Skeletal muscle satellite cell (primary cell): ENCODE data around the gene FBXL17.

Source experiments
- H3K27me3 ChIP-seq: 2 replicates; pipeline ENCODE4 v1.7.0; 2013; ENCODE audit warnings: low read length; ENCODE audit not compliant: control insufficient read depth, insufficient read depth
- H3K36me3 ChIP-seq: 2 replicates; pipeline ENCODE4 v1.7.0; 2013; ENCODE audit warnings: mild to moderate bottlenecking, control low read depth, low read length; ENCODE audit not compliant: insufficient read depth
- H3K4me1 ChIP-seq: 2 replicates; pipeline ENCODE4 v1.7.0; 2013; ENCODE audit warnings: low read length; ENCODE audit not compliant: control insufficient read depth, insufficient read depth
- H3K4me2 ChIP-seq: 2 replicates; pipeline ENCODE4 v1.7.0; 2013; ENCODE audit warnings: mild to moderate bottlenecking, low read length
- H3K4me3 ChIP-seq: 2 replicates; pipeline ENCODE4 v1.7.0; 2013; ENCODE audit warnings: low read length
- H3K9ac ChIP-seq: 2 replicates; pipeline ENCODE4 v1.7.0; 2013; ENCODE audit warnings: mild to moderate bottlenecking, low read depth, low read length, moderate library complexity
- H3K9me3 ChIP-seq: replicated peaks from 2 replicates; pipeline ENCODE4 v1.7.0; 2013; ENCODE audit warnings: mild to moderate bottlenecking, control low read depth, low read length

FBXL17 gene

DNA sequence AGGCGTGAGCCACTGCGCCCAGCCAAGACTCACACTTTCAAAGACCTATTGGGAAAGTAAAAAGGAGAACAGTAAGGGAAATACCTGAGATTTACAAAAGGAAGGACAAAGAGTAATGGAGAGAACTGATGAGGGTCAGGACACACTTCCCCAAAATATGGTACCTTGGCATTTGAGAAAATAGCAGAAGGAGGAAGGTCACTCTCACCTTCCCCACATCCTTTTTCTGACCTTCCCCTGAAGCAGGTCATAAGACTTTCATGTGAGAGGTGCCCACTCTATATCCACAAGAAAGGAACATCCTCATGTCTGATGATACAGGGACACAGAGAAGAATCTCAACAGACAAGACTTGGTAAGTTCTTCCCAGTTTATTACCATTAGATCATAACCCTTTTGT is 272.8 kb downstream of the FBXL17 start:
- H3K36me3 ChIP-seq = no peaks in the 10 kb centered on the region
- no peak overlapping the region for H3K4me3 ChIP-seq
- no peaks in the 10 kb centered on the region for H3K4me1 ChIP-seq
- no peak overlapping the region for H3K4me2 ChIP-seq
- no peaks in the 10 kb centered on the region for H3K9me3 ChIP-seq
- no peaks in the 10 kb centered on the region for H3K27me3 ChIP-seq
- no peak overlapping the region for H3K9ac ChIP-seq

GRCh38 chr5:108104448-108104847 is 277.4 kb downstream of the FBXL17 start:
- H3K9ac ChIP-seq = no peak overlapping the region
- no peak overlapping the region for H3K4me3 ChIP-seq
- no peaks in the 10 kb centered on the region for H3K36me3 ChIP-seq
- H3K4me1 ChIP-seq = peaks cover 4% of the 10 kb centered on the region
- H3K27me3 ChIP-seq = no peaks in the 10 kb centered on the region
- H3K9me3 ChIP-seq = no peaks in the 10 kb centered on the region
- no peak overlapping the region for H3K4me2 ChIP-seq

DNA sequence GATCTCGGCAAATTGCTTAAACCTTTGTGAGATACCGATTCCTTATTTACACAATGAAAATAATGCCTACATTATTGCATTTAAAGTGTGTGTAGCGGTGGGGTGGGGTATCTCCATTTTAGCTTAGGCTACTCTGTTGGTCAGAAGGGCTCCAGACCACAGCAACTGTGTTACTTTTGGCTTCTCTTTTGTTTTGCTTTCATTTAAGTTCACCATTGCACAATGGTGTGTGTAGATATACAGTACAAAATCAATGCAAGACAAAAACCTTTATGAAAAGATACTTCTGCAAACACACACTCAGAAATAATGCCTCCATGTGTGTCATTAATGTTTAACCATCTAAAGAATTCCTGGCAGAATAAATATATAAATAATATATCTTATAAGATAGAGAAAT is 279.4 kb downstream of the FBXL17 start:
- peaks cover 4% of the 10 kb centered on the region for H3K4me1 ChIP-seq
- H3K4me3 ChIP-seq = no peak overlapping the region
- H3K36me3 ChIP-seq = no peaks in the 10 kb centered on the region
- no peaks in the 10 kb centered on the region for H3K9me3 ChIP-seq
- no peak overlapping the region for H3K4me2 ChIP-seq
- H3K9ac ChIP-seq = no peak overlapping the region
- no peaks in the 10 kb centered on the region for H3K27me3 ChIP-seq

- no peaks in the 10 kb centered on the region for H3K9me3 ChIP-seq
- no peak overlapping the region for H3K4me2 ChIP-seq
- no peak overlapping the region for H3K4me3 ChIP-seq
- peaks cover 4% of the 10 kb centered on the region for H3K4me1 ChIP-seq
- H3K27me3 ChIP-seq = no peaks in the 10 kb centered on the region
- no peak overlapping the region for H3K9ac ChIP-seq
- H3K36me3 ChIP-seq = no peaks in the 10 kb centered on the region
Observed at GRCh38 chr5:108101821-108102220, 280.1 kb downstream of the FBXL17 start.

DNA sequence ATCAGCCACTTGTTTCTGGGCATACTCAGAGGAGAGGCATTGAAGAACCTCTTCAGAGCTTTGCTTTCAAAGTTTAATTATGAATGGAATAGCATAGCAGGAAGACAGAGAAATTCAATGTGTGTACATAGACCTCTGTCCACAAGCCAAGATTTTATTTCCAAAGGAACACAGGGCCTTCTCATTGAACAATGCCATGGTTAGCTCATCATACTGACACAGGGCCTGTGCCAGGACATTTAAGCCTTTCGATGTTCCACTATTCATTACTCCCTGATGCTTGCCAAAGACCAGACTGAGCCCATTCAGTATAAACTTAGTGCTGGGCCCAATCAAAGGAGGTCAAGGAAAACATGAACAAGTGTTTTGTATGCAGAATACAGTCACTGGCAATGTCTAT is 280.8 kb downstream of the FBXL17 start:
- Histone ChIP-seq H3K4me1 (peaks cover 4% of the 10 kb centered on the region), H3K4me2 (no peak overlapping the region), H3K9me3 (no peaks in the 10 kb centered on the region), H3K4me3 (no peak overlapping the region), H3K9ac (no peak overlapping the region), H3K27me3 (no peaks in the 10 kb centered on the region), H3K36me3 (no peaks in the 10 kb centered on the region)

- Histone ChIP-seq H3K9ac (no peak overlapping the region), H3K9me3 (no peaks in the 10 kb centered on the region), H3K4me1 (no peaks in the 10 kb centered on the region), H3K27me3 (no peaks in the 10 kb centered on the region), H3K36me3 (no peaks in the 10 kb centered on the region), H3K4me2 (no peak overlapping the region), H3K4me3 (no peak overlapping the region)
Observed at GRCh38 chr5:108094800-108095199, 287.1 kb downstream of the FBXL17 start.

- Histone ChIP-seq H3K36me3 (no peaks in the 10 kb centered on the region), H3K4me3 (no peak overlapping the region), H3K27me3 (no peaks in the 10 kb centered on the region), H3K4me1 (no peaks in the 10 kb centered on the region), H3K9me3 (no peaks in the 10 kb centered on the region), H3K9ac (no peak overlapping the region), H3K4me2 (no peak overlapping the region)
Observed at GRCh38 chr5:108093186-108093585, 288.7 kb downstream of the FBXL17 start.

GRCh38 chr5:108090946-108091345 is 291.0 kb downstream of the FBXL17 start:
- Histone ChIP-seq H3K4me2 (no peak overlapping the region), H3K9me3 (no peaks in the 10 kb centered on the region), H3K36me3 (no peaks in the 10 kb centered on the region), H3K9ac (no peak overlapping the region), H3K27me3 (no peaks in the 10 kb centered on the region), H3K4me3 (no peak overlapping the region), H3K4me1 (no peaks in the 10 kb centered on the region)

DNA sequence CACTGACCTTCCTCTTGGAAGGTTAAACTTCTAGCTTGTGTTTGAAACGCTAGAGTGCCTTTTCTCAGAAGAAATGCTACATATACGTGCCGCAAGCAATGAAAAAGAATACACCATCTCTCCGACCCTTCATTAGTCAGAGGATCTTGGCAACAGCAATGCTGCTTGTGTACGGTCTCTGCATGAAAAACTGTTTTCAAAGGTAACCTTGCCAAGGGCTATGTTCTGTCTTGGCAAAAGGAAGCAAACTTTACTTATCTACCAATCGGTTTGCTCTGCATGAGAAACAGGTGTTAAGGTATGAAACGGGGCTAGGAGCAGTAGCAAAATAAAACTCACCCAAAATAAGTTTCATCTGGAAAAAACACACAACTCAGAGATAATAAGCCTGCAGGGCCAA is 297.8 kb downstream of the FBXL17 start:
- H3K9me3 ChIP-seq = no peaks in the 10 kb centered on the region
- no peaks in the 10 kb centered on the region for H3K27me3 ChIP-seq
- no peaks in the 10 kb centered on the region for H3K4me1 ChIP-seq
- H3K36me3 ChIP-seq = no peaks in the 10 kb centered on the region
- no peak overlapping the region for H3K4me3 ChIP-seq
- H3K4me2 ChIP-seq = peak overlapping the region; percentile 40
- no peak overlapping the region for H3K9ac ChIP-seq

DNA sequence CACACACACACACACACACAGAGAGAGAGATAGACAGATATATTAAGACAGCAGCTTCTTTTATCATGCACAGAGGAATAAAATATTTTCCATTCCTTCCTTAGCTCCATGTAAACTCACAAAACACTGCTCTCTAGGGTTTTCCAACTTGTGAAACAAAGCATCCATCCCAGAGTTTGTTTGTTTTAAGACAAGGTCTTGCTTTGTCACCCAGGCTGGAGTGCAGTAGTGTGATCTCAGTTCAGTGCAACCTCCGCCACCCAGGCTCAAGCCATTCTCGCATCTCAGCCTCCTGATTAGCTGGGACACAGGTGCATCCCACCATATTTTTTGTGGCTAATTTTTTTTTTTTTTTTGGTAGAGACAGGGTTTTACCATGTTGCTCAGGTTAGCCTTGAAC is 298.7 kb downstream of the FBXL17 start:
- H3K27me3 ChIP-seq = no peaks in the 10 kb centered on the region
- H3K4me3 ChIP-seq = no peak overlapping the region
- H3K36me3 ChIP-seq = no peaks in the 10 kb centered on the region
- no peak overlapping the region for H3K9ac ChIP-seq
- no peaks in the 10 kb centered on the region for H3K9me3 ChIP-seq
- H3K4me1 ChIP-seq = no peaks in the 10 kb centered on the region
- H3K4me2 ChIP-seq = no peak overlapping the region

GRCh38 chr5:108081707-108082106 is 300.2 kb downstream of the FBXL17 start:
- Histone ChIP-seq H3K9ac (no peak overlapping the region), H3K9me3 (no peaks in the 10 kb centered on the region), H3K36me3 (no peaks in the 10 kb centered on the region), H3K4me3 (no peak overlapping the region), H3K4me1 (no peaks in the 10 kb centered on the region), H3K27me3 (no peaks in the 10 kb centered on the region), H3K4me2 (no peak overlapping the region)

DNA sequence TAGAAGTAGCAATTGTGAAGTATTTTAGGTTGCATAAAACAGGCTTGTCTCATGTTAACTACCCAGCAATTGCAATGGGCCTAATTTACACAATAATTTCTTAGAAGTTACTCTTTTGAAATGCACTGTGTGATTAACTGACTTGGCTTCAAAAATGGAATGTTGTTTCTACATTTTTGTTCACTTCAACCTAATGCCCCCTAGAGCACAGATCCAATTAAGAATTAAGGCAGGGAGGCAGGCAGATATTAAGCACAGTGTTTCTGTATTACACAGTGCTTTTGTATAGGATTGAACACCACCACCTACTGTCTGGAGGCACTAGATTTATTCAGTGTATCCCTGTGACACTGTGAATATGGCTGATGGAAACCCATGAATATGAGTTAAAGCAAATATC is 302.1 kb downstream of the FBXL17 start:
- Histone ChIP-seq H3K9ac (no peak overlapping the region), H3K9me3 (no peaks in the 10 kb centered on the region), H3K4me3 (no peak overlapping the region), H3K27me3 (no peaks in the 10 kb centered on the region), H3K4me2 (no peak overlapping the region), H3K36me3 (no peaks in the 10 kb centered on the region), H3K4me1 (no peaks in the 10 kb centered on the region)
